A549 (cell line): ENCODE measurements around the gene IREB2.

ENCODE experiments used
- CHD2 ChIP-seq: fragments of 150-350 bp; IDR thresholded peaks from 2 replicates; pipeline ENCODE4 v1.6.1; 2014; ENCODE audit warnings: low read length; ENCODE audit not compliant: partially characterized antibody
- ESRRA ChIP-seq: fragments of 150-350 bp; IDR thresholded peaks from 2 replicates; pipeline ENCODE4 v1.6.1; 2014; ENCODE audit warnings: mild to moderate bottlenecking, low read length, borderline replicate concordance
- MAFK ChIP-seq: fragments of 450-650 bp; IDR thresholded peaks from 2 replicates; pipeline ENCODE4 v1.6.1; 2014; ENCODE audit not compliant: partially characterized antibody
- POLR2A ChIP-seq: IDR thresholded peaks from 2 replicates; pipeline ENCODE4 v1.6.1; 2012; ENCODE audit warnings: mild to moderate bottlenecking, low read length
- RNF2 ChIP-seq: fragments of 200-600 bp; sonication (generic); IDR thresholded peaks from 2 replicates; pipeline ENCODE4 v1.6.1; 2016; ENCODE audit warnings: low read depth, mild to moderate bottlenecking, antibody characterized with exemption, moderate library complexity, borderline replicate concordance
- USF2 ChIP-seq: fragments of 450-650 bp; IDR thresholded peaks from 2 replicates; pipeline ENCODE4 v1.6.1; 2014; ENCODE audit warnings: antibody characterized with exemption
- ZSCAN20 ChIP-seq: fragments of 250-450 bp; sonication (Bioruptor Pico); IDR thresholded peaks from 2 replicates; pipeline ENCODE4 v1.8.0; 2022; ENCODE audit warnings: mild to moderate bottlenecking, moderate library complexity
- TF ChIP-seq, protein P1 (sequence below): fragments of >200 bp; sonication (Bioruptor Twin); formaldehyde crosslinking; IDR thresholded peaks from 3 replicates; pipeline ENCODE4 v1.5.1; 2016

DNA sequence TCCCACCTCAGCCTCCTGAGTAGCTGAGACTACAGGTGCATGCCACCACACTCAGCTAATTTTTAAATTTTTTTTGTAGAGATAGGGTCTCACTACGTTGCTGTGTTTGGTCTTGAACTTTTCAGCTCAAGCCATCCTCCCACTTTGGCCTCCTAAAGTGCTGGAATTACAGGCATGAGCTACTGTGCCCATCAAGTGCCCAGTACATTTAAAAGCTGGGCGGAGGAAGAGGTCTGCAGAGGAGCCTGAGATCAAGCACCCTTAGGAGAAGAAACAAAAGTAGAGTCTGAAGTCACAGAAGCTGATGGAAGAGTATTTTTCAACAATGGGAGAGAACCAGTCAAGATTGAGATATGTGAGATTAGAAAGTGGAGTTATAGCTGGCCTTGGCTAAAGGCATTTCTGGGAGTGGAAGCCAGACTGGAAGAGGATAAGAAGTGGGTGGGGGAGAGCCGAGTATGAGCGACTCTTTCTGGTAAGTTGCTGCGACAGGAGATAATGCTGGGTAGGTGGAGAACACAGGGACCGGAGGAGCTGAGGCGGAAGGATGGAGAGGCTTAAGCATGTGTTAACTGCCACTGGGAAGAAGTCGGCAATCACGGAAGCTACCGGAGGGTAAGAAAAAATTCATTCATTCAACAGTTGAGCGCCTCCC, 782 bp upstream of the IREB2 start:
- no peak for TF ChIP-seq MAFK
- no peak for TF ChIP-seq CHD2
- no peak for TF ChIP-seq ESRRA
- TF ChIP-seq, protein P1, sequence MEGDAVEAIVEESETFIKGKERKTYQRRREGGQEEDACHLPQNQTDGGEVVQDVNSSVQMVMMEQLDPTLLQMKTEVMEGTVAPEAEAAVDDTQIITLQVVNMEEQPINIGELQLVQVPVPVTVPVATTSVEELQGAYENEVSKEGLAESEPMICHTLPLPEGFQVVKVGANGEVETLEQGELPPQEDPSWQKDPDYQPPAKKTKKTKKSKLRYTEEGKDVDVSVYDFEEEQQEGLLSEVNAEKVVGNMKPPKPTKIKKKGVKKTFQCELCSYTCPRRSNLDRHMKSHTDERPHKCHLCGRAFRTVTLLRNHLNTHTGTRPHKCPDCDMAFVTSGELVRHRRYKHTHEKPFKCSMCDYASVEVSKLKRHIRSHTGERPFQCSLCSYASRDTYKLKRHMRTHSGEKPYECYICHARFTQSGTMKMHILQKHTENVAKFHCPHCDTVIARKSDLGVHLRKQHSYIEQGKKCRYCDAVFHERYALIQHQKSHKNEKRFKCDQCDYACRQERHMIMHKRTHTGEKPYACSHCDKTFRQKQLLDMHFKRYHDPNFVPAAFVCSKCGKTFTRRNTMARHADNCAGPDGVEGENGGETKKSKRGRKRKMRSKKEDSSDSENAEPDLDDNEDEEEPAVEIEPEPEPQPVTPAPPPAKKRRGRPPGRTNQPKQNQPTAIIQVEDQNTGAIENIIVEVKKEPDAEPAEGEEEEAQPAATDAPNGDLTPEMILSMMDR, result no peak
- no peak for TF ChIP-seq USF2
- no peak for TF ChIP-seq RNF2
- TF ChIP-seq ZSCAN20 (CRISPR knock-in tag), result no peak
- no peak for TF ChIP-seq POLR2A
